ENCODE results near the gene ZNF540. TPM values are rescaled to one million over a fixed set of nuclear protein-coding genes. Genes with fewer than 3 reads are reported as not detected.

Gene ZNF540
- total RNA-seq, 2 donors from 2014 or later, result not detected

DNA sequence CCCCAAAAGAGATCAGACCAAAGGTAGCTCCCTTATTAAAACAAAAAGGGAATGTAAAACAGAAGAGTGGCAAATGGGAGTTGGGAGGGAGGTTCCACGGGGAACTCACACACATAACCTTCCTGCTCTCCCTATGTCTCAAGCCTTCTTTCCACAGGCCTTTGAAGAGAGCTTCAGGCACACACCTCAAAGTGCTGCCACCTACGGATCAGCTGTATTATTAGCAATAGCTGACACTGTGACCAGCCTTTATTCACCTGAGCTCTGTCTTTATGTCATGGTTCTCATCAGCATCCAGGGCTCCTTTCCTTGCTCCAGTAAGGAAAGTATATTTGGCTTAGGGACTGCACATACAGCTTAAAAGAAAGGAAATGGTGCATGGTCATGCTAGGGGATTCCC lies 11.3 kb upstream of the ZNF540 start:
- peaks cover 79% of the 10 kb centered on the region for H3K9me3 ChIP-seq (ENCODE audit: control insufficient read depth, low read length)
- peak; percentile 55 for DNase-seq
- TF ChIP-seq, protein P1, sequence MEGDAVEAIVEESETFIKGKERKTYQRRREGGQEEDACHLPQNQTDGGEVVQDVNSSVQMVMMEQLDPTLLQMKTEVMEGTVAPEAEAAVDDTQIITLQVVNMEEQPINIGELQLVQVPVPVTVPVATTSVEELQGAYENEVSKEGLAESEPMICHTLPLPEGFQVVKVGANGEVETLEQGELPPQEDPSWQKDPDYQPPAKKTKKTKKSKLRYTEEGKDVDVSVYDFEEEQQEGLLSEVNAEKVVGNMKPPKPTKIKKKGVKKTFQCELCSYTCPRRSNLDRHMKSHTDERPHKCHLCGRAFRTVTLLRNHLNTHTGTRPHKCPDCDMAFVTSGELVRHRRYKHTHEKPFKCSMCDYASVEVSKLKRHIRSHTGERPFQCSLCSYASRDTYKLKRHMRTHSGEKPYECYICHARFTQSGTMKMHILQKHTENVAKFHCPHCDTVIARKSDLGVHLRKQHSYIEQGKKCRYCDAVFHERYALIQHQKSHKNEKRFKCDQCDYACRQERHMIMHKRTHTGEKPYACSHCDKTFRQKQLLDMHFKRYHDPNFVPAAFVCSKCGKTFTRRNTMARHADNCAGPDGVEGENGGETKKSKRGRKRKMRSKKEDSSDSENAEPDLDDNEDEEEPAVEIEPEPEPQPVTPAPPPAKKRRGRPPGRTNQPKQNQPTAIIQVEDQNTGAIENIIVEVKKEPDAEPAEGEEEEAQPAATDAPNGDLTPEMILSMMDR (conservative IDR thresholded peaks at IDR 0.05), result peak; percentile 67
- no peaks in the 10 kb centered on the region for H3K4me1 ChIP-seq (ENCODE audit: control insufficient read depth, insufficient read depth, low read length)
- Mint-ChIP-seq H3K4me3 (no peak overlapping the region), H3K27me3 (ENCODE audit: insufficient read depth) (no peaks in the 10 kb centered on the region), H3K9me3 (peaks cover 53% of the 10 kb centered on the region), H3K36me3 (ENCODE audit: low read depth) (peaks cover 26% of the 10 kb centered on the region), H3K27ac (no peak overlapping the region), H3K4me1 (no peaks in the 10 kb centered on the region)
- H3K27me3 ChIP-seq (ENCODE audit: control insufficient read depth, insufficient read depth, low read length, poor library complexity, severe bottlenecking), result no peaks in the 10 kb centered on the region
- peak overlapping the region; percentile 15 for H3K4me3 ChIP-seq (ENCODE audit: low read length)
- H3K27ac ChIP-seq (ENCODE audit: low read depth, low read length), result no peak overlapping the region
- H3K36me3 ChIP-seq (ENCODE audit: control insufficient read depth, insufficient read depth, low read length), result peaks cover 46% of the 10 kb centered on the region
- WGBS, 2 experiments (ENCODE audit: insufficient coverage in 1 of 2, insufficient read length in 1 of 2), result 81 to 85% methylated on average over 1 to 2 of the region's 2 CpGs
- no peak overlapping the region for H3K9ac ChIP-seq (ENCODE audit: extremely low read depth, low read length, poor library complexity, severe bottlenecking)

DNA sequence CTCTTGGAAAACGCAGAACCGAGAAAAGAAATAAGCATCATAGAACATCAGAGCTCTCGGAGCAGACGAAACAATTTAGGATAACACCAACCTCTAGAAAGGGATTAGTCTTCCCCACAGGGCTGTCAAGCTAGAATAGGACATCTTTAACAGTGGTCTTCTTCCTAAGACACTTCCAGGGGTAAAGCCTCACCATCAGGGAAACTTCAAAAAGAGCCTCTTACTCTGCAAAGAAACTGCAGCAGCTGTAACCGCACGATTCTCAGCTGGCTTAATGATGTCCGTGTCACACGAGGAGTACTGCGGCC lies 726 bp upstream of the ZNF540 start:
- Histone ChIP-seq H3K4me3 (ENCODE audit: low read length) (peak overlapping the region; percentile 96), H3K4me1 (ENCODE audit: control insufficient read depth, insufficient read depth, low read length) (no peaks in the 10 kb centered on the region), H3K9me3 (ENCODE audit: control insufficient read depth, low read length) (peaks cover 23% of the 10 kb centered on the region), H3K27ac (ENCODE audit: low read depth, low read length) (no peak overlapping the region), H3K9ac (ENCODE audit: extremely low read depth, low read length, poor library complexity, severe bottlenecking) (peak overlapping the region; percentile 67), H3K36me3 (ENCODE audit: control insufficient read depth, insufficient read depth, low read length) (peaks cover 6% of the 10 kb centered on the region), H3K27me3 (ENCODE audit: control insufficient read depth, insufficient read depth, low read length, poor library complexity, severe bottlenecking) (peaks cover 22% of the 10 kb centered on the region)
- DNase-seq, result no peak
- TF ChIP-seq, protein P1 (conservative IDR thresholded peaks at IDR 0.05), result no peak
- peaks cover 26% of the 10 kb centered on the region for H3K9me3 Mint-ChIP-seq
- peaks cover 11% of the 10 kb centered on the region for H3K4me1 Mint-ChIP-seq
- H3K27ac Mint-ChIP-seq, result peak overlapping the region; percentile 99
- WGBS, 2 experiments (ENCODE audit: insufficient coverage in 1 of 2, insufficient read length in 1 of 2), result 22 to 25% methylated on average over 9 of the region's 9 CpGs
- H3K4me3 Mint-ChIP-seq, result peak overlapping the region; percentile 94
- H3K27me3 Mint-ChIP-seq (ENCODE audit: insufficient read depth), result peaks cover 29% of the 10 kb centered on the region
- H3K36me3 Mint-ChIP-seq (ENCODE audit: low read depth), result peaks cover 19% of the 10 kb centered on the region

DNA sequence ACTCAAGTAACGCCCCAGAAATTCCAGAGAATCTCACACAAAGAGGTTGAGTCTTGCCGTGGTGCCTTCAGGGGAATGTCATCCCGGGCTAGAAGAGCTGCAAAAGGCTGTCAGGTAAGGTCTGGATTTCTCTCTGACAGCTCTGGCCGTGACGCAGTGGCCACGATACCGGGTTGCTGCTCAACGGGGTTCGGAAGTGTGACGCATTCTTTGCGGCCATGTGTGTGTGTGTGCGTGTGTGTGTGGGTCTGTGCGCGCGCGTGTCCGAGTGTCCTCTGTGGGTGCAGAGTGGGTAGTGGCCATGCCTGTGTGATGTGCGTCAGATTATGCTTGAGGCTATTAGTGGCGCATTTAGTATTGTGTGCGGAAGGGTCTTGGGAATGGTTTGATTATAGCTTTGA lies 306 bp downstream of the ZNF540 start:
- Histone ChIP-seq H3K27ac (ENCODE audit: low read depth, low read length) (no peak overlapping the region), H3K4me3 (ENCODE audit: low read length) (peak overlapping the region; percentile 96), H3K27me3 (ENCODE audit: control insufficient read depth, insufficient read depth, low read length, poor library complexity, severe bottlenecking) (peaks cover 22% of the 10 kb centered on the region), H3K9ac (ENCODE audit: extremely low read depth, low read length, poor library complexity, severe bottlenecking) (peak overlapping the region; percentile 67), H3K36me3 (ENCODE audit: control insufficient read depth, insufficient read depth, low read length) (peaks cover 6% of the 10 kb centered on the region), H3K9me3 (ENCODE audit: control insufficient read depth, low read length) (peaks cover 14% of the 10 kb centered on the region), H3K4me1 (ENCODE audit: control insufficient read depth, insufficient read depth, low read length) (no peaks in the 10 kb centered on the region)
- Mint-ChIP-seq H3K4me3 (peak overlapping the region; percentile 94), H3K9me3 (peaks cover 16% of the 10 kb centered on the region), H3K4me1 (peaks cover 11% of the 10 kb centered on the region), H3K27ac (peak overlapping the region; percentile 99), H3K27me3 (ENCODE audit: insufficient read depth) (peaks cover 29% of the 10 kb centered on the region), H3K36me3 (ENCODE audit: low read depth) (peaks cover 11% of the 10 kb centered on the region)
- WGBS, 2 experiments (ENCODE audit: insufficient coverage in 1 of 2, insufficient read length in 1 of 2), result 10 to 17% methylated on average over 6 to 20 of the region's 20 CpGs
- DNase-seq, result no peak
- TF ChIP-seq, protein P1 (conservative IDR thresholded peaks at IDR 0.05), result no peak

Data from endodermal cell (in vitro differentiated cells).